ENCODE results near the gene DNAH10.
A peak's percentile ranks its signal among the peaks of the same experiment; 100 is the strongest.

The DNAH10 gene

GRCh38 chr12:123899368-123899767 lies 137.3 kb downstream of the DNAH10 start:
- TF ChIP-seq REST (IDR thresholded peaks at IDR 0.05; ENCODE audit: low read depth) (no peak), ZBTB7A (IDR thresholded peaks at IDR 0.05; ENCODE audit: low read depth) (no peak), EP300 (IDR thresholded peaks at IDR 0.05; ENCODE audit: borderline replicate concordance) (no peak), CREB1 (IDR thresholded peaks at IDR 0.05; ENCODE audit: low read depth) (no peak)
- TF ChIP-seq, protein P1, sequence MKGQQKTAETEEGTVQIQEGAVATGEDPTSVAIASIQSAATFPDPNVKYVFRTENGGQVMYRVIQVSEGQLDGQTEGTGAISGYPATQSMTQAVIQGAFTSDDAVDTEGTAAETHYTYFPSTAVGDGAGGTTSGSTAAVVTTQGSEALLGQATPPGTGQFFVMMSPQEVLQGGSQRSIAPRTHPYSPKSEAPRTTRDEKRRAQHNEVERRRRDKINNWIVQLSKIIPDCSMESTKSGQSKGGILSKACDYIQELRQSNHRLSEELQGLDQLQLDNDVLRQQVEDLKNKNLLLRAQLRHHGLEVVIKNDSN (IDR thresholded peaks at IDR 0.05) = no peak

GRCh38 chr12:123900871-123901376 lies 138.8 kb downstream of the DNAH10 start:
- TF ChIP-seq TEAD4 (IDR thresholded peaks at IDR 0.05) (no peak), NFIC (IDR thresholded peaks at IDR 0.05) (no peak), ZBTB7A (IDR thresholded peaks at IDR 0.05; ENCODE audit: low read depth) (no peak), EGR1 (IDR thresholded peaks at IDR 0.05) (peak; percentile 79)
- TF ChIP-seq, protein P2, sequence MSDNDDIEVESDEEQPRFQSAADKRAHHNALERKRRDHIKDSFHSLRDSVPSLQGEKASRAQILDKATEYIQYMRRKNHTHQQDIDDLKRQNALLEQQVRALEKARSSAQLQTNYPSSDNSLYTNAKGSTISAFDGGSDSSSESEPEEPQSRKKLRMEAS (IDR thresholded peaks at IDR 0.05) = peak; percentile 50
- TF ChIP-seq, protein P1 (IDR thresholded peaks at IDR 0.05) = peak; percentile 91

GRCh38 chr12:123902821-123903220 lies 140.7 kb downstream of the DNAH10 start:
- no peak for TF ChIP-seq TEAD4 (IDR thresholded peaks at IDR 0.05)
- TF ChIP-seq TAF1 (IDR thresholded peaks at IDR 0.05; ENCODE audit: low read depth) = no peak
- no peak for TF ChIP-seq EP300 (IDR thresholded peaks at IDR 0.05; ENCODE audit: borderline replicate concordance)
- TF ChIP-seq, protein P2 (IDR thresholded peaks at IDR 0.05) = no peak
- no peak for TF ChIP-seq TCF12 (IDR thresholded peaks at IDR 0.05; ENCODE audit: low read depth)
- TF ChIP-seq CEBPB (IDR thresholded peaks at IDR 0.05) = no peak
- no peak for TF ChIP-seq REST (IDR thresholded peaks at IDR 0.05; ENCODE audit: low read depth)
- TF ChIP-seq, protein P1 (IDR thresholded peaks at IDR 0.05) = no peak

- TF ChIP-seq, protein P1 (IDR thresholded peaks at IDR 0.05) = no peak
- no peak for TF ChIP-seq TEAD4 (IDR thresholded peaks at IDR 0.05)
- TF ChIP-seq EGR1 (IDR thresholded peaks at IDR 0.05) = no peak
Observed at GRCh38 chr12:123903301-123904065, 141.4 kb downstream of the DNAH10 start.

DNA sequence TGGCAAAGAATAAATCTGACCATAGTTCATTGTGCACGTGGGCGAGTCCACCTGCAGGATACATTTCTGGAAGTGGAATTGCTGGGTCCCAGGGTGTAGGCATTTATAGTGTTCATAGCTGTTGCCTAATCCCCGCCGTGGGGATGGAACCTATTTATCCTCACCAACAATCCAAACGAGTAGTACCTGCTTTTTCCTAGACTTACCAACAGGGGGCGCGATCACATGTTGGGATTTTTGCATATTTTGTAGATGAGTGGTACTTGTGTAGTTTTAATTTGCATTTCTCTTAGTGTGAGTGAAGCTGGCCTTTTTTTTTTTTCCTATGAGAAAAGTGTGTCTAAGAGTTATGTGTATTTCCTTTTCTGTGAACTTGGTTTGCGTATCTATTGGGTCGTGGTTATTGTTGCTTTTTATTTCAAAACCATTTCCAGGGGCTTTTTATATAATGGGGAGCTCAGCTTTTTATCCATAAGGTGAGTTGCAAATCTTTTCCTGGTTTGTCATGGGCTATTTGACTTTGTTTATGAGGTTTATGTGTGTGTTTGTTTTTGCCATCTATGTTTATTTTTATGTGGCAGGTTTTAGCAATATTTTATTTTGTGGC lies 143.3 kb downstream of the DNAH10 start:
- peak; percentile 54 for TF ChIP-seq RAD21 (IDR thresholded peaks at IDR 0.05; ENCODE audit: low read depth)
- no peak for TF ChIP-seq TAF1 (IDR thresholded peaks at IDR 0.05; ENCODE audit: low read depth)
- no peak for TF ChIP-seq YY1 (IDR thresholded peaks at IDR 0.05; ENCODE audit: low read depth)
- TF ChIP-seq NFIC (IDR thresholded peaks at IDR 0.05) = no peak
- no peak for TF ChIP-seq FOXM1 (IDR thresholded peaks at IDR 0.05; ENCODE audit: borderline replicate concordance, low read depth)
- TF ChIP-seq CEBPB (IDR thresholded peaks at IDR 0.05) = no peak; the same call in 1 of the 2 replicates
- no peak for TF ChIP-seq EP300 (IDR thresholded peaks at IDR 0.05; ENCODE audit: borderline replicate concordance)
- peak; percentile 55; the same call in 1 of the 2 replicates for TF ChIP-seq TEAD4 (IDR thresholded peaks at IDR 0.05)
- TF ChIP-seq, protein P1 (IDR thresholded peaks at IDR 0.05) = no peak
- no peak for TF ChIP-seq ZBTB7A (IDR thresholded peaks at IDR 0.05; ENCODE audit: low read depth)
- TF ChIP-seq TCF12 (IDR thresholded peaks at IDR 0.05; ENCODE audit: low read depth) = no peak
- no peak for TF ChIP-seq REST (IDR thresholded peaks at IDR 0.05; ENCODE audit: low read depth)
- no peak for TF ChIP-seq CREB1 (IDR thresholded peaks at IDR 0.05; ENCODE audit: low read depth)

Data from Ishikawa (cell line).